ENCODE results near the gene USP9X. TPM values are rescaled to one million over a fixed set of nuclear protein-coding genes. Genes with fewer than 3 reads are reported as not detected.

Gene USP9X
- total RNA-seq, 4 donors from 2014 or later: 57.2 to 85.9 (median 65.2) TPM

DNA sequence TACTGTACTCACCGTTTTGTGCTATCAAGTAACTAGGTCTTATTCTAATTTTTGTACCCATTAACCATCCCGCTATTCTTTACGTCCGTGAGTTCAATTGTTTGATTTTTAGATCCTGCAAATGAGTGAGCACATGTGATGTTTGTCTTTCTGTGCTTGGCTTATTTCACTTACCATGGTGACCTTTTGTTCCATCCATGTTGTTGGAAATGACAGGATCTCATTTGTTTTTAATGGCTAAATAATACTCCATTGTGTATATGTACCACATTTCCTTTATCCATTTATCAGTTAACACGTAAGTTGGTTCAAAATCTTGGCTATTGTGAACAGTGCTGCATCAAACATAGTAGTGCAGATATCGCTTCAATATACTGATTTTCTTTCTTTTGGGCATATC, 48.3 kb downstream of the USP9X start:
- no peak for DNase-seq (ENCODE audit: low spot score in 2 of 2)
- TF ChIP-seq EP300 (IDR thresholded peaks at IDR 0.05) (no peak), POLR2AphosphoS5 (IDR thresholded peaks at IDR 0.05) (no peak), POLR2A (IDR thresholded peaks at IDR 0.05) (no peak)
- TF ChIP-seq, protein P1, sequence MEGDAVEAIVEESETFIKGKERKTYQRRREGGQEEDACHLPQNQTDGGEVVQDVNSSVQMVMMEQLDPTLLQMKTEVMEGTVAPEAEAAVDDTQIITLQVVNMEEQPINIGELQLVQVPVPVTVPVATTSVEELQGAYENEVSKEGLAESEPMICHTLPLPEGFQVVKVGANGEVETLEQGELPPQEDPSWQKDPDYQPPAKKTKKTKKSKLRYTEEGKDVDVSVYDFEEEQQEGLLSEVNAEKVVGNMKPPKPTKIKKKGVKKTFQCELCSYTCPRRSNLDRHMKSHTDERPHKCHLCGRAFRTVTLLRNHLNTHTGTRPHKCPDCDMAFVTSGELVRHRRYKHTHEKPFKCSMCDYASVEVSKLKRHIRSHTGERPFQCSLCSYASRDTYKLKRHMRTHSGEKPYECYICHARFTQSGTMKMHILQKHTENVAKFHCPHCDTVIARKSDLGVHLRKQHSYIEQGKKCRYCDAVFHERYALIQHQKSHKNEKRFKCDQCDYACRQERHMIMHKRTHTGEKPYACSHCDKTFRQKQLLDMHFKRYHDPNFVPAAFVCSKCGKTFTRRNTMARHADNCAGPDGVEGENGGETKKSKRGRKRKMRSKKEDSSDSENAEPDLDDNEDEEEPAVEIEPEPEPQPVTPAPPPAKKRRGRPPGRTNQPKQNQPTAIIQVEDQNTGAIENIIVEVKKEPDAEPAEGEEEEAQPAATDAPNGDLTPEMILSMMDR (IDR thresholded peaks at IDR 0.05): no peak
- H3K4me1 ChIP-seq: no peaks in the 10 kb centered on the region
- H3K27ac ChIP-seq: no peak overlapping the region
- no peaks in the 10 kb centered on the region for H3K27me3 ChIP-seq
- 92% methylated on average over 6 of the region's 6 CpGs for WGBS
- no peak overlapping the region for H3K4me3 ChIP-seq
- no peaks in the 10 kb centered on the region for H3K9me3 ChIP-seq
- peaks cover 18% of the 10 kb centered on the region for H3K36me3 ChIP-seq

DNA sequence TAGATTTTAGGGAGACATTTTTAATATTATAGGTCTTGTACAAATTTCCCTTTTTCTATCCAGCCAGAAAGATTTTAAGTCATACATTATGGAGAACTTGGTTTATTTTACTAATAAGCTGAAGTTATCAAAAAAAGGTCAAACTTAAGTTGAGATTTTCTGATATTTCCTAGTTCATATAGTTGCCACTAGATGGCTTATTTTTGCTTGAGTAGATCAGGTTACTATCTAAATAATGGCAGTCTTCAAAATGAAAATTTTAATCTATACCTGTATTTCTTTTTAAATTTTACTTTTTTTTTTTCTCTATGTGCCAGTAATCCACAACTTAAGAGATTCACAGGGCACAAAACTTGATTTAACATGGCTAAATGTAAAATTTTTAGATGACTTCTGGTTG, 52.3 kb downstream of the USP9X start:
- Histone ChIP-seq H3K36me3 (peaks cover 8% of the 10 kb centered on the region), H3K27ac (no peak overlapping the region), H3K4me3 (no peak overlapping the region), H3K27me3 (no peaks in the 10 kb centered on the region), H3K4me1 (no peaks in the 10 kb centered on the region), H3K9me3 (no peaks in the 10 kb centered on the region)
- DNase-seq (ENCODE audit: low spot score in 2 of 2): no peak
- TF ChIP-seq, protein P1 (IDR thresholded peaks at IDR 0.05): no peak
- TF ChIP-seq EP300 (IDR thresholded peaks at IDR 0.05) (no peak), POLR2A (IDR thresholded peaks at IDR 0.05) (no peak), POLR2AphosphoS5 (IDR thresholded peaks at IDR 0.05) (no peak)

DNA sequence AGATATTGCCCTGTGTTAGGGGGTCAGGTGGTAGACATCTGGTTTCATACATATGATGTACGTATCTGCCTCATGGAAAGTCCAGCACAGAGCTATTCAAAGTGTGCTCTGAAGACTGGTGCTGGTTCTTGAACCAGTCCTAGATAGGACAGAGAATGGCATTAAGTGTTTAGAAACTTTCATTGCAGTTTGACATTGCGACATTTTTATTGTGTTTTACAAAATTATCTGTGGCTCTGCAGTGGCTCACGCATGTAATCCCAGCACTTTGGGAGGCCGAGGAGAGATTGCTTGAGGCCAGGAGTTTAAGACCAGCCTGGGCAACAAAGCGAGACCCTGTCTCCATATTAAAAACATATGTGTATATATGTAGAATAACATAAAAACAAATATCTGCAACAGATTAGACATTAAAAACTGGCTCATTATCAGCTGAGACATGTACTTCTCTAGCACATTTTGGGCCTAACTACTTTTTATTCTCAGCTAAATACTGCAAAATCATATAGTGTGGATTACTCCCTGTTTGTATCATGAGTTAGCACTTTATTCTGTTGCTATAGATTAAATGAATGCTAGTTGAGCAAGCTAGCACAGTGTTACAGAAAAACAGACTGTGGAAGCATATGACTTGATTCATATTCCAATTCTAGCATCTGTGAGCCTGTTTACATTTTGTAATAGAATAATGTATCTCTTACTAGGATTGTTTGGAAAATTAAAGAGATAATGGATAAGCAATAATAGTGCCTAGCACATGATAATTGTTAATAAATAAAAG, 57.1 kb downstream of the USP9X start:
- Histone ChIP-seq H3K27ac (no peak overlapping the region), H3K27me3 (no peaks in the 10 kb centered on the region), H3K4me1 (no peaks in the 10 kb centered on the region), H3K4me3 (no peak overlapping the region), H3K36me3 (no peaks in the 10 kb centered on the region), H3K9me3 (no peaks in the 10 kb centered on the region)
- no peak for DNase-seq (ENCODE audit: low spot score in 2 of 2)
- TF ChIP-seq POLR2A (IDR thresholded peaks at IDR 0.05) (no peak), POLR2AphosphoS5 (IDR thresholded peaks at IDR 0.05) (no peak), EP300 (IDR thresholded peaks at IDR 0.05) (no peak)
- TF ChIP-seq, protein P1 (IDR thresholded peaks at IDR 0.05): no peak
- 90% methylated on average over 5 of the region's 5 CpGs for WGBS

DNA sequence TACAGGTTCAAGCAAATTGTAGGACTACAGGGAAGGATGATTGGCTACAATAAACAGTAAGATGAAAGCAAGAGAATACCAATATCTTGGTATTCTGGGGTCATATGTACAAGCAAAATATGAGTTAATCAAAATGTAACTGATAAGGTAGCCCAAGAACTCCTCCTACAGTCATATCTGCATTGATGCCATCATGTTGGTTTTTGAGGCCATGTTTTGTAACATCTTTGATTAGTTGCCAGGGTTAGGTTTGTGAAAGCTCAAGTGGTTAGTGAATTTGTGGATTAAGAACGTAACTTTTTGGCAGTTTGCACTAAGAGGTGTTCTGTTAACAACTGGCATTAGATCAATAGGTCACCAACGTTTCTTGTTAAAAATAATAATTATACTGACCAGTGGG, 59.6 kb downstream of the USP9X start:
- WGBS: 80% methylated on average over 2 of the region's 2 CpGs
- Histone ChIP-seq H3K4me3 (no peak overlapping the region), H3K4me1 (no peaks in the 10 kb centered on the region), H3K9me3 (no peaks in the 10 kb centered on the region), H3K27ac (no peak overlapping the region), H3K27me3 (no peaks in the 10 kb centered on the region), H3K36me3 (peaks cover 8% of the 10 kb centered on the region)
- TF ChIP-seq POLR2AphosphoS5 (IDR thresholded peaks at IDR 0.05): no peak
- no peak for TF ChIP-seq POLR2A (IDR thresholded peaks at IDR 0.05)
- TF ChIP-seq, protein P1 (IDR thresholded peaks at IDR 0.05): no peak
- TF ChIP-seq EP300 (IDR thresholded peaks at IDR 0.05): no peak
- no peak for DNase-seq (ENCODE audit: low spot score in 2 of 2)

DNA sequence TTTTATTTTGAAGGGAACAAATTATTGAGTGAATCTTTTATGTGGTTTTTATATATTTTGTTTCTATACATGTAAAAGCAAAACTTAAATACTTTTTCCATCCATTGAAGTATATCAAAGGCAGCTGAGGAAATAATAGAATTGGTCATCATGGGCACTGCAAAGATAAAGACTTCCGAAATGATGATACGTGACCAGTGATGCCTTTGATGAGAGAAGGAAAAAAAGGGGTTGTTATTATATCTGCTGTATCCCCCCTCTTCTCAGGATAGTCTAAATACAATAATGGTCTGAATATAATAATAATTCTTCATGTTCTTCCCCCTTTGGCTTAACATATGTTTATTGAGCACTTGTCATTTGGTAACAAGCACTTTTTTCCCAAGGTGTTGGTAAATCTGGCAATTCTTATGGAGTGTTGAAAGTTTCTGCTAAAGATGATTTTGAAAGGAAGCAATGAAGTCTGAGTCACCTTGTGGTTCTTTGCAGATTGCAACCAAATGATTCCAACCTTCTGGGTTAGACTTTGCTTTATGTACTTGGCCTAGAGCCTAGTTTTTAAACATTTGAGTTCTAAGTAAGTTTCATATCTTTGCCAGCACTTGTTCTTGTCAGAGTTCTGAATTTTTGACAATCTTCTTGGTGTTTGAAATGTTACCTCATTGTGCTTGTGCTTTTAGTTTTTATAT, 60.8 kb downstream of the USP9X start:
- TF ChIP-seq EP300 (IDR thresholded peaks at IDR 0.05): no peak
- no peak for TF ChIP-seq POLR2A (IDR thresholded peaks at IDR 0.05)
- TF ChIP-seq, protein P1 (IDR thresholded peaks at IDR 0.05): no peak
- no peak for TF ChIP-seq POLR2AphosphoS5 (IDR thresholded peaks at IDR 0.05)
- Histone ChIP-seq H3K27me3 (no peaks in the 10 kb centered on the region), H3K4me1 (no peaks in the 10 kb centered on the region), H3K27ac (no peak overlapping the region), H3K9me3 (no peaks in the 10 kb centered on the region), H3K4me3 (no peak overlapping the region), H3K36me3 (peaks cover 8% of the 10 kb centered on the region)
- DNase-seq (ENCODE audit: low spot score in 2 of 2): no peak
- WGBS: 90% methylated on average over 2 of the region's 2 CpGs

All from suprapubic skin (tissue), 4 donors.